Right lobe of liver (tissue), 4 donors: ENCODE data around the gene NDST4.

Experiments used
- POLR2A ChIP-seq: fragments of 450-650 bp; IDR thresholded peaks from one replicate; pipeline ENCODE4 v1.6.1; 2017; ENCODE audit warnings: antibody characterized with exemption, mild to moderate bottlenecking
- TF ChIP-seq, protein P1 (sequence below), 4 donors: fragments of 200-600 bp in 3 of 4; fragments of 450-650 bp in 1 of 4; IDR thresholded peaks; one replicate each; pipeline versions ENCODE4 v1.5.1 to v1.8.0; 2016 to 2022; ENCODE audit warnings: antibody characterized with exemption in 4 of 4, mild to moderate bottlenecking in 2 of 4
- donor health status: DM: no; HTN: no; CAD: no.
- donor health status: DM: no; HTN: no; CAD: no.
- donor health status: DM: no; HTN: yes; CAD: no.

DNA sequence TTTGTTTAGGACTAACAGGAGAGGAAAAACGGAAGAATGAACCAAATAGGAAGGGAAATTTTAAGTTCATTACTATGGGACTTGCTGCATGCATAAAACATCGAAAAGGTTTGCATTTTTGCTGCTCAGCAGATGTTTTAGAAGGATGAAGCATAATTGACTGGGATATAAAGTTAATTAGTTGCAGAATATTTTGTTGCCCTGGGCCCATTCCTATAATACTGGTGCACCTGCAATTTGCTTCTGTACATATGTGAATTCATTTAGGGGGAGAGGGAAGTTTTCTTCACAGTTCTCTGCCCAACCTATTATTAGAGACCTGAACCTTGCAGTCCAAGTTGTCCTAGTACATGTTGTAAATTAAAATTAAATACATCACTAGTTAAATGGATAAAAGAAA is 282.8 kb downstream of the NDST4 start:
- TF ChIP-seq, protein P1, sequence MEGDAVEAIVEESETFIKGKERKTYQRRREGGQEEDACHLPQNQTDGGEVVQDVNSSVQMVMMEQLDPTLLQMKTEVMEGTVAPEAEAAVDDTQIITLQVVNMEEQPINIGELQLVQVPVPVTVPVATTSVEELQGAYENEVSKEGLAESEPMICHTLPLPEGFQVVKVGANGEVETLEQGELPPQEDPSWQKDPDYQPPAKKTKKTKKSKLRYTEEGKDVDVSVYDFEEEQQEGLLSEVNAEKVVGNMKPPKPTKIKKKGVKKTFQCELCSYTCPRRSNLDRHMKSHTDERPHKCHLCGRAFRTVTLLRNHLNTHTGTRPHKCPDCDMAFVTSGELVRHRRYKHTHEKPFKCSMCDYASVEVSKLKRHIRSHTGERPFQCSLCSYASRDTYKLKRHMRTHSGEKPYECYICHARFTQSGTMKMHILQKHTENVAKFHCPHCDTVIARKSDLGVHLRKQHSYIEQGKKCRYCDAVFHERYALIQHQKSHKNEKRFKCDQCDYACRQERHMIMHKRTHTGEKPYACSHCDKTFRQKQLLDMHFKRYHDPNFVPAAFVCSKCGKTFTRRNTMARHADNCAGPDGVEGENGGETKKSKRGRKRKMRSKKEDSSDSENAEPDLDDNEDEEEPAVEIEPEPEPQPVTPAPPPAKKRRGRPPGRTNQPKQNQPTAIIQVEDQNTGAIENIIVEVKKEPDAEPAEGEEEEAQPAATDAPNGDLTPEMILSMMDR (IDR thresholded peaks at IDR 0.05) = no peak
- no peak for TF ChIP-seq POLR2A
